MM.1S (cell line): ENCODE results near the gene PRKAG2.

Source experiments
- DNase-seq: peaks from one replicate; pipeline ENCODE4 v3.0.0-alpha.2; 2015
- H2AFZ ChIP-seq: fragments of 300-600 bp; sonication (generic); 2 replicates; pipeline ENCODE4 v1.6.0; 2016; ENCODE audit warnings: antibody characterized with exemption, low read length
- H3F3A ChIP-seq: fragments of 300-600 bp; sonication (generic); 2 replicates; pipeline ENCODE4 v1.6.1; 2016; ENCODE audit warnings: mild to moderate bottlenecking, antibody characterized with exemption, low read length, moderate library complexity, mixed read lengths; ENCODE audit not compliant: insufficient read depth
- H3K27ac ChIP-seq: fragments of 300-600 bp; sonication (generic); 2 replicates; pipeline ENCODE4 v1.5.1; 2016; ENCODE audit warnings: mild to moderate bottlenecking, low read length
- H3K27me3 ChIP-seq: fragments of 300-600 bp; sonication (generic); replicated peaks from 2 replicates; pipeline ENCODE4 v1.6.0; 2016; ENCODE audit warnings: low read length; ENCODE audit not compliant: insufficient read depth
- H3K36me3 ChIP-seq: fragments of 300-600 bp; sonication (generic); replicated peaks from 2 replicates; pipeline ENCODE4 v1.6.1; 2016; ENCODE audit warnings: mild to moderate bottlenecking, low read length, mixed read lengths; ENCODE audit not compliant: insufficient read depth
- H3K4me1 ChIP-seq: fragments of 300-600 bp; sonication (generic); 2 replicates; pipeline ENCODE4 v1.6.1; 2016; ENCODE audit warnings: low read length, mixed read lengths
- H3K4me2 ChIP-seq: fragments of 300-600 bp; sonication (generic); 2 replicates; pipeline ENCODE4 v1.6.0; 2016; ENCODE audit warnings: low read depth, low read length
- H3K4me3 ChIP-seq: fragments of 300-600 bp; sonication (generic); 2 replicates; pipeline ENCODE4 v1.5.1; 2016; ENCODE audit warnings: low read length, mixed read lengths
- H3K79me2 ChIP-seq: fragments of 300-600 bp; sonication (generic); 2 replicates; pipeline ENCODE4 v1.6.1; 2016; ENCODE audit warnings: mixed run types, low read length, mixed read lengths
- H3K9ac ChIP-seq: fragments of 300-600 bp; sonication (generic); 2 replicates; pipeline ENCODE4 v1.6.1; 2016; ENCODE audit warnings: low read length, mixed read lengths
- H3K9me2 ChIP-seq: fragments of 300-600 bp; sonication (generic); replicated peaks from 2 replicates; pipeline ENCODE4 v1.6.1; 2016; ENCODE audit warnings: mild to moderate bottlenecking, low read length, mixed read lengths; ENCODE audit not compliant: insufficient read depth
- H3K9me3 ChIP-seq: fragments of 300-600 bp; sonication (generic); replicated peaks from 2 replicates; pipeline ENCODE4 v1.6.1; 2016; ENCODE audit warnings: mild to moderate bottlenecking, low read length, mixed read lengths; ENCODE audit not compliant: insufficient read depth
- H4K20me1 ChIP-seq: fragments of 300-600 bp; sonication (generic); 2 replicates; pipeline ENCODE4 v1.6.1; 2016; ENCODE audit warnings: mild to moderate bottlenecking, low read length, moderate library complexity, mixed read lengths; ENCODE audit not compliant: insufficient read depth
- EZH2 ChIP-seq: fragments of 300-600 bp; sonication (generic); optimal IDR thresholded peaks from 2 replicates; pipeline ENCODE3; 2017; ENCODE audit warnings: low read depth, mild to moderate bottlenecking, antibody characterized with exemption, low read length, mixed read lengths
- EZH2phosphoT487 ChIP-seq: fragments of 300-600 bp; sonication (generic); IDR thresholded peaks from 2 replicates; pipeline ENCODE4 v1.6.1; 2018; ENCODE audit warnings: antibody characterized with exemption, low read length
- TF ChIP-seq, protein P1 (sequence below): fragments of 300-600 bp; sonication (generic); IDR thresholded peaks from 2 replicates; pipeline ENCODE4 v1.5.1; 2016; ENCODE audit warnings: antibody characterized with exemption, low read length, mixed read lengths

PRKAG2 gene

DNA sequence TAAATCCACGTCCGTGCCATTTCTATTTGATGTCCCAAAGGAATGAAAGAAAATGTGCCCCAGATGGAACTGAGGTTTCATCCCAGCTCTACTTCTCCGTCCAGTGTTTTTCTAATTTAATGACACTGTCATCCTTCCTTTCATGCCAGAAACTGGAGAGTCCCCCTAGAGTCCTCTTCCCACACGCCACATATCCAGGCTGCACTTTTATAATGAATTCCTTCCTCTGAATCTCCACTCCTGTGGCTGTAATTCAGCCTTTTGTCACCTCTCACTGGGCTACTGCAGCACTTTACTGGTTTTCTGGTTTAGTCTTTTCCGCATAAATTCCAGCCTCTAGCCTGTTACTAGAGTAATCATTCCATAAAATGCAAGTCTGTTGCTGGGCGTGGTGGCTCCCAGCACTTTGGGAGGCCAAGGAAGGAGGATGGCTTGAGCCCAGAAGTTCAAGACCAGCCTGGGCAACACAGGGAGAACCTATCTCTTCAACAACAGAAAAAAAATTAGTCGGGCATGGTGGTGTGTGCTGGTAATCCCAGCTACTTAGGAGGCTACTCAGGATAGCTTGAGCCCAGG, 214.6 kb downstream of the PRKAG2 start:
- Histone ChIP-seq H3K27ac (no peak overlapping the region), H3K9ac (no peak overlapping the region), H3K27me3 (no peaks in the 10 kb centered on the region), H3K9me2 (no peaks in the 10 kb centered on the region), H2AFZ (no peak overlapping the region), H4K20me1 (no peaks in the 10 kb centered on the region), H3F3A (no peaks in the 10 kb centered on the region), H3K4me2 (no peak overlapping the region), H3K36me3 (no peaks in the 10 kb centered on the region), H3K79me2 (no peaks in the 10 kb centered on the region), H3K9me3 (no peaks in the 10 kb centered on the region), H3K4me3 (no peak overlapping the region), H3K4me1 (no peaks in the 10 kb centered on the region)
- no peak for TF ChIP-seq EZH2
- TF ChIP-seq, protein P1, sequence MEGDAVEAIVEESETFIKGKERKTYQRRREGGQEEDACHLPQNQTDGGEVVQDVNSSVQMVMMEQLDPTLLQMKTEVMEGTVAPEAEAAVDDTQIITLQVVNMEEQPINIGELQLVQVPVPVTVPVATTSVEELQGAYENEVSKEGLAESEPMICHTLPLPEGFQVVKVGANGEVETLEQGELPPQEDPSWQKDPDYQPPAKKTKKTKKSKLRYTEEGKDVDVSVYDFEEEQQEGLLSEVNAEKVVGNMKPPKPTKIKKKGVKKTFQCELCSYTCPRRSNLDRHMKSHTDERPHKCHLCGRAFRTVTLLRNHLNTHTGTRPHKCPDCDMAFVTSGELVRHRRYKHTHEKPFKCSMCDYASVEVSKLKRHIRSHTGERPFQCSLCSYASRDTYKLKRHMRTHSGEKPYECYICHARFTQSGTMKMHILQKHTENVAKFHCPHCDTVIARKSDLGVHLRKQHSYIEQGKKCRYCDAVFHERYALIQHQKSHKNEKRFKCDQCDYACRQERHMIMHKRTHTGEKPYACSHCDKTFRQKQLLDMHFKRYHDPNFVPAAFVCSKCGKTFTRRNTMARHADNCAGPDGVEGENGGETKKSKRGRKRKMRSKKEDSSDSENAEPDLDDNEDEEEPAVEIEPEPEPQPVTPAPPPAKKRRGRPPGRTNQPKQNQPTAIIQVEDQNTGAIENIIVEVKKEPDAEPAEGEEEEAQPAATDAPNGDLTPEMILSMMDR = no peak
- TF ChIP-seq EZH2phosphoT487 = no peak
- DNase-seq = no peak

DNA sequence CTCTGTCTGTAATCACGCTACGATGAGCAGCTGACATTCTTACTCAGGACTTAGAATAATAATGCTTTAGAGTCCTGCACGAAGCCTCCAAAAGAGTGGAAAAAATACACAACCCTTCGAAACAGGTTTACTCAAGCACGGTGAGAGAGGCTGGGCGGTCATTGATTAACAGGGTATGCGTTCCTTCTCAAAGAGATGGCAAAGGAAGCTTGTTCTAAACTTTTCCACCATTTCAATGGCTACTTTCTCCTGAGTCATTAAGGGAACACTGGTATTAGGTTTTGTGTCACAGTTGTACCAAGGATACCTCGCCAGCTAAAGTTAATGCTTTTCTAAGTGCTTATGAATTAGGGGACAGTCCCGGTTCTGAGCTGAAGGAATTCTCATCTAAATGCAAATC, 215.3 kb downstream of the PRKAG2 start:
- TF ChIP-seq EZH2phosphoT487 = no peak
- no peak for TF ChIP-seq EZH2
- TF ChIP-seq, protein P1 = no peak
- Histone ChIP-seq H3K4me1 (no peaks in the 10 kb centered on the region), H3K4me3 (no peak overlapping the region), H3K36me3 (no peaks in the 10 kb centered on the region), H3K9me2 (no peaks in the 10 kb centered on the region), H3K9ac (no peak overlapping the region), H3K4me2 (no peak overlapping the region), H3K79me2 (no peaks in the 10 kb centered on the region), H3K9me3 (no peaks in the 10 kb centered on the region), H2AFZ (no peak overlapping the region), H3K27ac (no peak overlapping the region), H3K27me3 (no peaks in the 10 kb centered on the region), H4K20me1 (no peaks in the 10 kb centered on the region), H3F3A (no peaks in the 10 kb centered on the region)
- DNase-seq = no peak

DNA sequence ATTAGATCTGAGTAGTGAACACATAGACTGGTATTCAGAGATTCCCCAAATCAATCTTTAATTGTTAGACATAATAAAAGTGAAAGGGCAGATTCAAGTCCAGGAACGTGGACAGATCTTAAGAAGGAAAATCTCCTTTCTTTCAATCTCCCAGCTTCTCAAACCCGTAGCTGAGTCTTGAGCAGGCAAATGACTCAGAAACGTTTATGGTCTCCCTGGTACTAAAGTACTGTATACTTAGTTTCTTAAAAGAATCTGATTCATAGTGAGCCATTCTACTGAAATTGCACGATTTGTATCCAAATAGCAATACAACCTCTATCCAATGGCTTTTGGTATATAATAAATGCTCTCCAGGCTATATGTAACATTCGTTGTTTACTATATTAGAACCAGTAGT, 216.8 kb downstream of the PRKAG2 start:
- Histone ChIP-seq H3K9me2 (no peaks in the 10 kb centered on the region), H3F3A (no peaks in the 10 kb centered on the region), H3K79me2 (no peaks in the 10 kb centered on the region), H4K20me1 (no peaks in the 10 kb centered on the region), H2AFZ (no peak overlapping the region), H3K4me2 (no peak overlapping the region), H3K9ac (no peak overlapping the region), H3K27ac (no peak overlapping the region), H3K9me3 (no peaks in the 10 kb centered on the region), H3K4me1 (no peaks in the 10 kb centered on the region), H3K27me3 (no peaks in the 10 kb centered on the region), H3K36me3 (no peaks in the 10 kb centered on the region), H3K4me3 (no peak overlapping the region)
- no peak for TF ChIP-seq EZH2
- TF ChIP-seq, protein P1 = no peak
- no peak for TF ChIP-seq EZH2phosphoT487
- no peak for DNase-seq
